WERI-Rb-1 (cell line): Measurements from ENCODE around the gene TMEM95.

Source experiments
- DNase-seq: peaks from one replicate; pipeline ENCODE4 v3.0.0-alpha.2; 2020
- H3K27ac ChIP-seq: fragments of 250-450 bp; sonication (Bioruptor Pico); 2 replicates; pipeline ENCODE4 v1.5.1; 2020; ENCODE audit warnings: mild to moderate bottlenecking, moderate library complexity
- H3K27me3 ChIP-seq: fragments of 250-450 bp; sonication (Bioruptor Pico); 2 replicates; pipeline ENCODE4 v1.5.1; 2021; ENCODE audit warnings: mild to moderate bottlenecking, low read depth, moderate library complexity; ENCODE audit not compliant: insufficient read depth, severe bottlenecking
- H3K36me3 ChIP-seq: fragments of 250-450 bp; sonication (Bioruptor Pico); 2 replicates; pipeline ENCODE4 v1.5.1; 2020; ENCODE audit warnings: mild to moderate bottlenecking, moderate library complexity
- H3K4me3 ChIP-seq: 2 replicates; pipeline ENCODE4 v1.5.1; 2011; ENCODE audit warnings: low read depth, mild to moderate bottlenecking, control low read depth, low read length
- H3K9me3 ChIP-seq: fragments of 250-450 bp; sonication (Bioruptor Pico); 2 replicates; pipeline ENCODE4 v1.5.1; 2021; ENCODE audit warnings: mild to moderate bottlenecking, moderate library complexity; ENCODE audit not compliant: severe bottlenecking
- TF ChIP-seq, protein P1 (sequence below): IDR thresholded peaks from 2 replicates; pipeline ENCODE4 v1.5.1; 2011; ENCODE audit warnings: low read depth, mild to moderate bottlenecking, control low read depth, inconsistent platforms, low read length

TMEM95 gene

DNA sequence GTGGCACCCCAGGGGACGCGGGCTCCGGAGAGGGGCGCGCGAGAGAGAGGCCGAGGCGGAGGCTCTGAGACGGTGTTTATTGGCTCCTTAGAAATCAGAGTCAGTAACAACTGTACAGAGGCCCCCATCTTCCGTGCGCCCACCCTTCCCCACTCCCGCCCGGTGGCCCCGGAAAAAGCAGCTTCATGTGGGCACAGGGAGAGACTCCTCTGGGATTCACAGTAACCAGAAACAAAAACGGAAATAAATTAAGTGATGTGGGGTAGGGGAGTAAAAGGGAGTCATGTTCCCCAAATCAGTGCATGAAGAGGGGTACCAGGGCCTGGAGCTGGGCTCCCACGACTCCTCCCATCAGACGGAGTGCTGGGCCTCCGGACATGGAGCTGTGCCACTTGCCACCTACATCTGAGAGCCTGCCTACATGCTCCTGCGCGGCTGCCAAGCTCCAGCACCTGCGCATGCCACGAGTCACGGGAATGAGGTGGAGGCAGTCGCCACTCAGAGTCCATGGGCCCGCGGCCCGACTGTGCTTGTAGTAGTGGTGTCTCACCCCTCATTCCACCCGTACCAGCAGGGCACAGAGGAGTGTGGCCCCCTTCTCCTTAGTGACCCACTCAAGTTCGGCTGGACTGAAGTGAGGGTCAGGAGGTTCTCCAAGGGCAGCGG, 39.3 kb upstream of the TMEM95 start:
- DNase-seq = no peak
- Histone ChIP-seq H3K27ac (peak overlapping the region; percentile 86), H3K27me3 (no peaks in the 10 kb centered on the region), H3K36me3 (peaks cover 77% of the 10 kb centered on the region), H3K4me3 (peak overlapping the region; percentile 86), H3K9me3 (no peaks in the 10 kb centered on the region)
- TF ChIP-seq, protein P1, sequence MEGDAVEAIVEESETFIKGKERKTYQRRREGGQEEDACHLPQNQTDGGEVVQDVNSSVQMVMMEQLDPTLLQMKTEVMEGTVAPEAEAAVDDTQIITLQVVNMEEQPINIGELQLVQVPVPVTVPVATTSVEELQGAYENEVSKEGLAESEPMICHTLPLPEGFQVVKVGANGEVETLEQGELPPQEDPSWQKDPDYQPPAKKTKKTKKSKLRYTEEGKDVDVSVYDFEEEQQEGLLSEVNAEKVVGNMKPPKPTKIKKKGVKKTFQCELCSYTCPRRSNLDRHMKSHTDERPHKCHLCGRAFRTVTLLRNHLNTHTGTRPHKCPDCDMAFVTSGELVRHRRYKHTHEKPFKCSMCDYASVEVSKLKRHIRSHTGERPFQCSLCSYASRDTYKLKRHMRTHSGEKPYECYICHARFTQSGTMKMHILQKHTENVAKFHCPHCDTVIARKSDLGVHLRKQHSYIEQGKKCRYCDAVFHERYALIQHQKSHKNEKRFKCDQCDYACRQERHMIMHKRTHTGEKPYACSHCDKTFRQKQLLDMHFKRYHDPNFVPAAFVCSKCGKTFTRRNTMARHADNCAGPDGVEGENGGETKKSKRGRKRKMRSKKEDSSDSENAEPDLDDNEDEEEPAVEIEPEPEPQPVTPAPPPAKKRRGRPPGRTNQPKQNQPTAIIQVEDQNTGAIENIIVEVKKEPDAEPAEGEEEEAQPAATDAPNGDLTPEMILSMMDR = no peak

GRCh38 chr17:7317161-7317803, 37.7 kb upstream of the TMEM95 start:
- Histone ChIP-seq H3K27ac (no peak overlapping the region; the same call in 1 of the 2 replicates), H3K9me3 (no peaks in the 10 kb centered on the region), H3K27me3 (no peaks in the 10 kb centered on the region), H3K4me3 (no peak overlapping the region), H3K36me3 (peaks cover 80% of the 10 kb centered on the region)
- TF ChIP-seq, protein P1 = no peak
- no peak for DNase-seq

DNA sequence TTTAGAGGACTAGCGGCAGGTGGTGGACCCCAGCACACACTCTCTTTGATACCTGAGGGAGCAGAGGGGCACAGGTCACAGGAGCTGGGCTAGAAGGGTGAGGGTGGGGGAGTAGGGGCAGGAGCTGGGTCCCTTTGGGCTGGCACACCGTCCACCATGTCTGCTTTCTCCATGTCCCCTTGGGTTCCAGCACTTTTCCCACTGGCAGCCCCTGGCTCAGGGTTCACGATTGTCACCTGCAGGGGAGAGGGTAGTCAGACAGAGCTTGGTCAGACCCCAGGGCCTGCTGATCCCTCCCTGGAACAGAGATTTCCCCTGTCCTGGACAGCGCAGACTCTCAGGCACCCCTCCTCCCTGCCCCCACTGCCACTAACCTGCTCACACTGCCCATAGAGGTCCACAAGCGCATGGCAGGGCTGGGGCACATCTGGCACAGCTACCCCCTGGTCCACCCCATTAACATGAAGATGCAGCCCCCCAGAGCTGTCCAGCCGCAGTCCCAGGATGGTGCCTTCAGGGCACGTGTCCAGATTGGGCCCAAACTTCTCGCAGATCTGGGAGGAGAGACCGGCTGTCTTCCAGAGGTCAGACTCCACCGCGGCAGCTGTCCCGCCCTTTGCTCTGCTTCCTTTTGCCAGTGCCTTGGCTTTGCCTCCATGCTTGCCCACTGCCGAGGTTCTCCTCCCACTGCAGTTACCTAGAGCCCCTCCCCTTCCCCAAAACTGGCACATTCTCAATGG, 36.7 kb upstream of the TMEM95 start:
- TF ChIP-seq, protein P1 = no peak
- H3K36me3 ChIP-seq = peaks cover 80% of the 10 kb centered on the region

GRCh38 chr17:7321466-7321865, 33.5 kb upstream of the TMEM95 start:
- no peak for DNase-seq
- H3K4me3 ChIP-seq = no peak overlapping the region
- peaks cover 84% of the 10 kb centered on the region for H3K36me3 ChIP-seq
- no peaks in the 10 kb centered on the region for H3K9me3 ChIP-seq
- H3K27ac ChIP-seq = no peak overlapping the region
- TF ChIP-seq, protein P1 = no peak
- no peaks in the 10 kb centered on the region for H3K27me3 ChIP-seq

More for the DNA sequence above, 36.7 kb upstream of the TMEM95 start:
- Histone ChIP-seq H3K27ac (no peak overlapping the region), H3K4me3 (no peak overlapping the region), H3K27me3 (no peaks in the 10 kb centered on the region), H3K9me3 (no peaks in the 10 kb centered on the region)
- DNase-seq = no peak

DNA sequence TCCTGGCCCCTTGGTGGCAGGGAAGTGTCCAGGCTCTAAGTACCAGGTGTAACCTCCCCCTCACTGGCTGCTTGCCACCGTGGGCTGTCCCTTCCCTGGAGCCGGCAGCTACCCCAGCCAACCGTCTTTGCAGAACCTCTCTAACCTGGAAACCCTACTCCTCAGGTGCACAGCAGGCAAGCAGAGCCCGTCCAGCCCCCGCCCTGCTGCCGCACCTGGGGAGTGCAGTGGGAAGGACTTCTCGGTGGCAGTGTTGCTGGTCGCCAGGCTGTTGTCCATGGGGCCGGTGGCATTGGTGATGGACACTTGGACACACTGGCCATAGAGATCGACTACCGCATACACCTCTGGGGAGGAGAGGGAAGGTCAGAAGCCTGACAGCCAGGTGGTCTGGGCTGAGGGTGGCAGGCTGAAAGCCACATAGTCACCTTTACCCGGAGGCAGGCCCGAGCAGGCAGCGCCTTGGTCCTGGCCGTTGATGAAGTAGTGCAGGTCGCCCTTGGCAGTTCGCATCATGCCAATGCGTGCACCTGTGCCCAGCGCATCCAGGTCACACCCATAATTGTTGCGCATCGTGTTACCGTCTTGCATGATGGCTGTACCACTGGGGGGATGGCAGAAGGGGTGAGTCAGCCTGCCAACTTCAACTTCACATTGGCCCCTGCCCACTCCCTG, 32.3 kb upstream of the TMEM95 start:
- TF ChIP-seq, protein P1 = no peak
- DNase-seq = no peak
- Histone ChIP-seq H3K36me3 (peaks cover 78% of the 10 kb centered on the region), H3K27ac (no peak overlapping the region), H3K9me3 (no peaks in the 10 kb centered on the region), H3K4me3 (no peak overlapping the region), H3K27me3 (no peaks in the 10 kb centered on the region)
